Measurements from ENCODE around the gene RNF141.

Gene RNF141

DNA sequence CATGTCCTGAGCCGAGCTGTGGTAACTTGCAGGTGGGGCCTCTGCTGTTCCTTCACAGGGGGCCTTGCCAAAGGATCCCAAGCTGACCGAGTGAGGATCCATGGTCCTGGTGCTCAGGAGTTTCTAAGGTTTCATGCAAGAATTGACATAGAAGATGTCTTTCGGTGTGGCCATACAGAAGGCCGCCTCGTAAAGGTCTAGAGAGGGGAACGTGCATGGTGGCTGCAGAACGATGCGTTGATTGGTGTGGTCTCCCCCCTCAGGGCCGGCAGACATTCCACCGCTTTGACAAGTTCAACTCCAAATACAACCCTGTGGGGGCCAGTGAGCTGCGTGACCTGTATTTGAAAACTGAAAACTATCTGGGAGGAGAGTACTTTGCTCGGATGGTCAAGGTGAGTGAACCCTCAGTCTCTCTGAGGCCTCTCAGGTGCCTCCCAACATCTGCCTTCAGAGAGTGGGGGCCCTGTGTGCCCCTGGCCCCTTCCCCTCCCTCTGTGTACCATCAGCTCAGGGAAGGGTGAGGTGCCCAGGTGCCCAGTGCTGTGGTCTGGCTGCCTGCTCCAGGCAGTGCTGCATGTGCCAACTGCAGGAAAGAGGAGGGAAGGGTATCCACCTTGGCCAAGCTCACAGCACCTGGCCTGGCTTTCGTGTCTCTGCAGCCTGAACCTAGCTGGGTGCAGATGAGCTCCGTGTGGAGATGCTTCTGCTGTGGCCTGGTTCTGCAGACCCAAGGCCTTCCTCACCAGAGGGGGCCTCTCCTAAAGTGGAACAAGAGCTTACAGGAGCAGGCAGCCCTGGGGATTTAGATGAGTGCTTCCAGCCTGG is 46.1 kb downstream of the RNF141 start:
- Histone ChIP-seq H3K4me3 (ENCODE audit: low read length) (no peak overlapping the region), H3K9me3 (ENCODE audit: insufficient read depth, low read depth, low read length) (no peaks in the 10 kb centered on the region), H3K4me1 (ENCODE audit: insufficient read depth, low read length) (peaks cover 9% of the 10 kb centered on the region; the same call in 1 of the 2 replicates), H3K36me3 (ENCODE audit: insufficient read depth, low read depth, low read length) (no peaks in the 10 kb centered on the region), H3K27ac (ENCODE audit: low read length) (no peak overlapping the region), H3K9ac (ENCODE audit: low read depth, low read length) (no peak overlapping the region), H3K27me3 (ENCODE audit: insufficient read depth, low read length) (no peaks in the 10 kb centered on the region)

DNA sequence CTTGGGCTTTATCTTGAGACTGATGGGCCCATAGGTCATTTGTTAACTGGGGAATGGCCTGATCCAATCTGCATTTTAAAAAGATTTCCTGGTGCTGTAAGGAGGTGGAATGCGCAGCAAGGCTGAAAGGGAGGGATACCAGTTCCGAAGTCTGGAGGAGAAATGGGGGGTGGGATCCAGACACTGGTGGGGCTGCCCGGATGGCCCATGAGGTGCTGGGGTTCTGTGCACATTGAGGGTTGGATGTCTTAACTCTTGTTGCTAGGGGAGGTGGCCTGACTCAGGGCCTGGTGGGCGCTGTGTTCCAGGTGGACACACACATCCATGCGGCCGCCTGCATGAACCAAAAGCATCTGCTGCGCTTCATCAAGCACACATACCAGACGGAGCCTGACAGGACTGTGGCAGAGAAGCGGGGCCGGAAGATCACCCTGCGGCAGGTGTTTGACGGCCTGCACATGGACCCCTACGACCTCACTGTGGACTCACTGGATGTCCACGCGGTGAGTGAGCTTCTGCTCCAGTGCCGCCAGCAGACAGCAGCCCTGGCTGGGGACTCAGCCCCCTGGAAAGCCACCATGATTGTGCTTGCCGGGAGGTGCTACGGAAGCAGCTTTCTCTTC is 47.8 kb downstream of the RNF141 start:
- Histone ChIP-seq H3K27ac (ENCODE audit: low read length) (no peak overlapping the region), H3K36me3 (ENCODE audit: insufficient read depth, low read depth, low read length) (no peaks in the 10 kb centered on the region), H3K27me3 (ENCODE audit: insufficient read depth, low read length) (no peaks in the 10 kb centered on the region), H3K9ac (ENCODE audit: low read depth, low read length) (no peak overlapping the region), H3K4me3 (ENCODE audit: low read length) (no peak overlapping the region), H3K4me1 (ENCODE audit: insufficient read depth, low read length) (peaks cover 9% of the 10 kb centered on the region; the same call in 1 of the 2 replicates), H3K9me3 (ENCODE audit: insufficient read depth, low read depth, low read length) (no peaks in the 10 kb centered on the region)

DNA sequence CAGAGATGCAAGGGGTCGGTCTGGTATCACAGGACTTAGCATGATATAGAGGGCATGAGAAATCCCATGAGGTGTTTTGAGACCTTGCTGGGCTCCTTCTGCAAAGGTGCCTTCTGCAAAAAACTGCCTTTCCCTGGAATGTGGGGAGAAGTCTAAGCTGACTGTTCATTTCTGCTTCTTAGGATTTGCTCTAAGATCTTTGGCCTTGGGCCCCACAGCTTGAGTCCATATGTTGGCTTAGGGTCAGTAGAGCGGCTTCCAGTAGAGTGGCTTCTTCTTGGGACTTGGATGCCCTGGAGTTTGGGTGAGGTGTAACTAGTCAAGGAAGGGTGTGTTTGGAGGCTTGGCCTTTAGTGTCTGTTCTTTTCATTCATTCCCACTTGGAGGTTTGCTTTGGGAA is 48.9 kb downstream of the RNF141 start:
- H3K4me1 ChIP-seq (ENCODE audit: insufficient read depth, low read length) = peaks cover 9% of the 10 kb centered on the region; the same call in 1 of the 2 replicates
- H3K36me3 ChIP-seq (ENCODE audit: insufficient read depth, low read depth, low read length) = 0 out of 2 replicates have a peak, but pooled peaks cover 3% of the 10 kb centered on the region
- H3K4me3 ChIP-seq (ENCODE audit: low read length) = no peak overlapping the region
- no peak overlapping the region for H3K9ac ChIP-seq (ENCODE audit: low read depth, low read length)
- H3K27me3 ChIP-seq (ENCODE audit: insufficient read depth, low read length) = no peaks in the 10 kb centered on the region
- H3K27ac ChIP-seq (ENCODE audit: low read length) = no peak overlapping the region
- no peaks in the 10 kb centered on the region for H3K9me3 ChIP-seq (ENCODE audit: insufficient read depth, low read depth, low read length)

DNA sequence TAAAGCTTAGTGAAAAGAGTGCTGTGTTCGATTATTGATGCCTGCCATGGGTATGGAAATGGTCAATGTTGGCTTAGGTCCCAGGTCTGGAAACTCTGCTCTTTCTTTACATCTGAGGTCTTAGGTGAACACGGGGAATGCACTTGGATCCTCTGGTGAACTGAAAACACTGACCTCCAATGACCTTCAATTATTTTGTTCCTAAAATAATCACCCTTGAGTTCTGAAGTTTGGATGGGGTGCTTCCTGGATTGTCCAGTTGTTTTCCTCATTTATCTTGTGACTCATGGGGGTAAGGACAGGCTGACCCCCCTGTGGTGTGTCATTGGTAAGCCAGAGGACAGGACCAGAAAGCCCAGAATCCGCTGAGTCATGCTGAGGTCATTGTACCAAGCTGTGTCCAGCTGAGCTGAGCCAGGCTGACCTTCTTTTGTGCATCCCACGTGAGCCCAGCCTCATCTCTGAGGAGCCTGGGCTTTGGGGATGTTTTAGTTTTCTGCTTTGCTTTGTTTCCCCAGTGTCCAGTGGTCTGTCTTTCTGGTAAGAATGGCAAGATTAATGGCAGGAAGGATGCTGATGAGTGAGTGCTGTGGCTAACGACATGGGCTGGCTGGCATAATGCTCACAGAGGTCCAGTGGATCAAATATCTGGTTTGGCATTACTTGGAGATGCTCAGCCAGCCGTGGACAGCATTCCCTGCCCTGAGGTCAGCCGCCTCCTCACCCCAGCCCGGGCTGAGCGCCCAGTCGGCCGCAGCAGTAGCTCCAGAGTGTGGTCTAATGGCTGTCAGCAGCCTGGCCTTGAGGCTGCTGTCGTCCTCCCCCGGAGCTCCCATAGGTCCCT is 50.4 kb downstream of the RNF141 start:
- no peaks in the 10 kb centered on the region for H3K9me3 ChIP-seq (ENCODE audit: insufficient read depth, low read depth, low read length)
- no peak overlapping the region for H3K9ac ChIP-seq (ENCODE audit: low read depth, low read length)
- H3K27ac ChIP-seq (ENCODE audit: low read length) = no peak overlapping the region
- 0 out of 2 replicates have a peak, but pooled peaks cover 3% of the 10 kb centered on the region for H3K36me3 ChIP-seq (ENCODE audit: insufficient read depth, low read depth, low read length)
- H3K4me3 ChIP-seq (ENCODE audit: low read length) = no peak overlapping the region
- H3K27me3 ChIP-seq (ENCODE audit: insufficient read depth, low read length) = no peaks in the 10 kb centered on the region
- peaks cover 9% of the 10 kb centered on the region; the same call in 1 of the 2 replicates for H3K4me1 ChIP-seq (ENCODE audit: insufficient read depth, low read length)

DNA sequence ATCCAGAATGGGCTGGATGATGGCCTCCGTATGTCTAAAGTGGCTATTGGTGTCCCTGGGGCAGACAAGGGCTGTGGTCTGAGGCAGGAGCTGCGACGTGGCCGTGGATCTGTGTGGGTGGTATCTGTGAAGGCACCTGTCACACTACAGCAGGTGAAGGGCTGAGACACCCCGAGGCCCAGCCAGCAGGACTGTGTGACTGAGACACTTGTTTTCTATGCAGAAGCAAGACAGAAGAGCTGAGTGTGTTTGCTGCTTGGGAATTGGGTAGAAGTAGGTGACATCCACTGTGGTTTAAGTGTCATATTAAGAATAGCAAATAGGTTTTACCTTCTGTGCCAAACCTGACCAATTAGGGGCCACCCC is 51.0 kb downstream of the RNF141 start:
- Histone ChIP-seq H3K9me3 (ENCODE audit: insufficient read depth, low read depth, low read length) (no peaks in the 10 kb centered on the region), H3K4me3 (ENCODE audit: low read length) (no peak overlapping the region), H3K4me1 (ENCODE audit: insufficient read depth, low read length) (peaks cover 9% of the 10 kb centered on the region; the same call in 1 of the 2 replicates), H3K27me3 (ENCODE audit: insufficient read depth, low read length) (no peaks in the 10 kb centered on the region), H3K36me3 (ENCODE audit: insufficient read depth, low read depth, low read length) (0 out of 2 replicates have a peak, but pooled peaks cover 3% of the 10 kb centered on the region), H3K27ac (ENCODE audit: low read length) (no peak overlapping the region), H3K9ac (ENCODE audit: low read depth, low read length) (no peak overlapping the region)

DNA sequence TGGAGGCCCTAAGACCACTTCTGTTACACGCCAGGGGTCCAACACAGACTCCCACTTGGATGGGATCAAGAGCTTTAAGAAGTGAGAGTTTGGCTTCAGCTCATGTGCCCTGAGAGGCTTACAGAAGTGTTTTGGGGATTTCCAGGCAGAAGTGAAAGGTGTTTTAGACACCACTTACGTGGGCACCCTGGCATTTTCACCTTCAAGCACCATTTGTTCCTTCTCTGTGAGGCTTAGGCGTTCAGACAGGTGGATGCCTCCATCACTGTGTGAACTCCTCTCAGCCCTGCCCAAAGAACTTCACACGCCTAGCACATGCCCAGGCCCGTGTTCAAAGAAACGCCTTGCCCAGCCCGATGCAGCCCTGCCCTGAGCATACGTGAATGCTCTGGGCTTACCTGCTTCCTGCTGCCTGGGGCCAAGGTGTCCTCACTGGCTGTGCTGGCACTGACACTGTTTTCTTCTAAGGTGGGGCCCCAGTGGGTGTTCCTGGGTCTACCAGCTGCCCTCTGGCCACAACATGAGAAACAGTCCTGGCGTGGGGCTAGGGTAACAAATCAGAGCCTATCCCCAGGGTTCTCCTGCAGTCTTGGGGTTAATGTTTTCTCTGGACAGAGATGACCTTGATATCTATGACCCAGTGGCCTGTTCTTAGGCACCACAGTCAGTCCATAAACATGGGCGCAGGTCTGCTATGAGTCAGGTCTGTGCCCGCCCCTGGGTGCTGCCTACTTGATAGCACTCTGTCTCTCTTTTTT is 51.9 kb downstream of the RNF141 start:
- Histone ChIP-seq H3K9ac (ENCODE audit: low read depth, low read length) (no peak overlapping the region), H3K36me3 (ENCODE audit: insufficient read depth, low read depth, low read length) (0 out of 2 replicates have a peak, but pooled peaks cover 3% of the 10 kb centered on the region), H3K9me3 (ENCODE audit: insufficient read depth, low read depth, low read length) (no peaks in the 10 kb centered on the region), H3K4me1 (ENCODE audit: insufficient read depth, low read length) (peaks cover 9% of the 10 kb centered on the region; the same call in 1 of the 2 replicates), H3K27me3 (ENCODE audit: insufficient read depth, low read length) (no peaks in the 10 kb centered on the region), H3K27ac (ENCODE audit: low read length) (no peak overlapping the region), H3K4me3 (ENCODE audit: low read length) (no peak overlapping the region)

DNA sequence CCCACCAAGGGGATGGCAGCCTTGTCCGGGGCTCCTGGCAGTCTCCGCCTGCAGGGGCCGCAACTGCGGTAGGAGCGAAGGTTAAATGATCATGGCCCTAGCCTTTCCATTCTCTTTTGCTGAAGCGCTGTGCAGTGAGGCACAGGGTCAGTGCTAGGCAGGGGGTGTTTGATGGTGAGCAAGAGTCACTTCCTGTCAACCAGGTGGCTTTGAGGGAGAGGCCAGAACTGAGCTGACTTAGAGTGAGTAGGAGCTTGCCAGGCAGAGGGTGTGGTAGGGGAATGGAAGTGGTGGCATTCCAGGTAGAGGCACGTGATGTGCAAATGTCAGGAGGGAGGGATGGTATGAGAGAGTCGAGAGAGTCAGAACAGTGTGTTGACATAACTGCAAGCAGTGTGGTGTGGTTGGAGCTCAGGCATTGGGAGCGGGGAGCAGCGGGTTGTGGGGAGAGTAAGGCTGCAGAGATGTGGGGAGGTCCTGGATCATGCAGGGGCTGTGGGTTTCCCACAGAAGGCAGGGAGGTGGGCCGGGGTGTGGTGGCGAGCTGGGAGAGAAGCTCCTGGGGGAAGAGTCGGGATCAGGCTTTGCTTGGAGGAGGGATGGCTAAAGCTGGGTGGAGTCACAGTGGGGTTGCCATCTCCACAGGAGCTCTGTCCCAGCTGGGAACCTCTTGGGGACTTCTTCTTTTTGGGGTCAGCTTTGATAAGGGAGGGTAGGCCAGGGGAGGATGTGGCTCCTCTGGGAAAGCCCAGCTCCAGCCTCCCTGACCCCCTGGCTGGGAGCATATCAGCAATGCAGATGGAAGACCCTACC is 52.7 kb downstream of the RNF141 start:
- H3K9ac ChIP-seq (ENCODE audit: low read depth, low read length) = no peak overlapping the region
- H3K4me3 ChIP-seq (ENCODE audit: low read length) = no peak overlapping the region
- H3K27me3 ChIP-seq (ENCODE audit: insufficient read depth, low read length) = no peaks in the 10 kb centered on the region
- H3K36me3 ChIP-seq (ENCODE audit: insufficient read depth, low read depth, low read length) = 0 out of 2 replicates have a peak, but pooled peaks cover 3% of the 10 kb centered on the region
- no peaks in the 10 kb centered on the region for H3K9me3 ChIP-seq (ENCODE audit: insufficient read depth, low read depth, low read length)
- peaks cover 9% of the 10 kb centered on the region; the same call in 1 of the 2 replicates for H3K4me1 ChIP-seq (ENCODE audit: insufficient read depth, low read length)
- no peak overlapping the region for H3K27ac ChIP-seq (ENCODE audit: low read length)

DNA sequence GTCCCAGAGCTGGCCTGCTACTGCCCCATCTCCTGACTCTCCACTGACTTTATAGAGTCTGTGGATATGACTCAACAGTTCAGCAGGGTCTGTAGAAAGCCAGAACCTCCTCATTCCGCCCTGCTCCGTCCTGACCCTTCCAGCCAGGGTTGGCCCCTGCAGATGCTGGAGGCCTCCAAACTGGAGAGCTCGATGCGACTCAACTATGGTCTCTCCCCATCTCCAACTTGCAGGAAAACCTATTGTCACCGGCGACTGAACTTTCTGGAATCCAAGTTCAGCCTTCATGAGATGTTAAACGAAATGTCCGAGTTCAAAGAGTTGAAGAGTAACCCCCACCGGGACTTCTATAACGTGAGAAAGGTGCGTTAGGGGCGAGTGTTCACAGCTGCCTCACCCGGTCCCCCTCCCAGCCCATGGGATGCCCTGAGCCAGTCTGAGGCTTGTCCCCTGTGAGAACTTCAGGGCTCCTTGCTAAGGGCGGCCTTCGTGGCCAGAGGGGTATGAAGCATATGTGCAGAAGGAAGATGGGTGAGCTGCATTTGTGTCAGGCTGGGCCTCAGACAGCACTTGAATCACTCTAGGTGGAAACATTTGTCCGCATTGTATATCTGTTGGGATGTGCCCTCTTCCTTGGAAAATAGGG is 53.9 kb downstream of the RNF141 start:
- Histone ChIP-seq H3K27me3 (ENCODE audit: insufficient read depth, low read length) (no peaks in the 10 kb centered on the region), H3K4me3 (ENCODE audit: low read length) (no peak overlapping the region), H3K9ac (ENCODE audit: low read depth, low read length) (no peak overlapping the region), H3K4me1 (ENCODE audit: insufficient read depth, low read length) (peaks cover 2% of the 10 kb centered on the region; the same call in 1 of the 2 replicates), H3K9me3 (ENCODE audit: insufficient read depth, low read depth, low read length) (no peaks in the 10 kb centered on the region), H3K27ac (ENCODE audit: low read length) (no peak overlapping the region), H3K36me3 (ENCODE audit: insufficient read depth, low read depth, low read length) (0 out of 2 replicates have a peak, but pooled peaks cover 3% of the 10 kb centered on the region)

DNA sequence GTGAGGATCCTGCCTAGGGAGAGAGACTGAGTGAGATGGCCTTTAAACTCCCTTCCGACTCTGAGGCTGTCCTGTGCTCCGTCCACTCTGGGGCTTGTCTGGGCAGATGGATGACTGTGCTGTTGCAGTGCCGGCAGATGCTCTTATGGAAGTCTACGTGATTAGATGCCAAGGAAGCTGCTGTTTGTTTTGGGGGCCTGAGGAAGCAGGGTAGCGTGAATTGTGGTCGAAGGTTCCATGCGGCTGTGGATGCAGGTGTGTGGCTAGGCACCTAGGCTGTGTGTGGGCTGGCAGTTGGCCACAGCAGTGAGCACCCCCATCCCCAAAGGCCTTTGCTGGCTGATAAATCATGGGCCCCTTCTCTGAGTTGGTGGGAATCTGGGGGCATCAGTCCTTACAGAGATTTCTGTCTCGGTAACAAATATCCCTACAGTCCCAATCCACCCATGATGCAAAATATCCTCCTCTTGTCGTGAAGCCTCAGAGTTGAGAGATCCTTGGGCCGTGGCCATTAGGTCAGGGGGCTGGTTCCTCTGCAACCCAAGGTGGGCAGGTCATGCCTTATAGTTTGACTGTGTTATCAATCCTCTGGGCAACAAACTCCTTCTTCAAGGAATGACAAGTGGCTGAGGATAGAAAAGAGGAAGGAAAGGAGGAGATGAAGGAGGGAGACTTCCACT is 54.7 kb downstream of the RNF141 start:
- Histone ChIP-seq H3K36me3 (ENCODE audit: insufficient read depth, low read depth, low read length) (0 out of 2 replicates have a peak, but pooled peaks cover 3% of the 10 kb centered on the region), H3K27me3 (ENCODE audit: insufficient read depth, low read length) (no peaks in the 10 kb centered on the region), H3K27ac (ENCODE audit: low read length) (no peak overlapping the region)

More for the DNA sequence above, 54.7 kb downstream of the RNF141 start:
- no peak overlapping the region for H3K4me3 ChIP-seq (ENCODE audit: low read length)
- no peak overlapping the region for H3K9ac ChIP-seq (ENCODE audit: low read depth, low read length)
- peaks cover 2% of the 10 kb centered on the region; the same call in 1 of the 2 replicates for H3K4me1 ChIP-seq (ENCODE audit: insufficient read depth, low read length)
- no peaks in the 10 kb centered on the region for H3K9me3 ChIP-seq (ENCODE audit: insufficient read depth, low read depth, low read length)

Data from iPS-20b (cell line).